ENCODE measurements around the gene SUMF1.

SUMF1 gene

DNA sequence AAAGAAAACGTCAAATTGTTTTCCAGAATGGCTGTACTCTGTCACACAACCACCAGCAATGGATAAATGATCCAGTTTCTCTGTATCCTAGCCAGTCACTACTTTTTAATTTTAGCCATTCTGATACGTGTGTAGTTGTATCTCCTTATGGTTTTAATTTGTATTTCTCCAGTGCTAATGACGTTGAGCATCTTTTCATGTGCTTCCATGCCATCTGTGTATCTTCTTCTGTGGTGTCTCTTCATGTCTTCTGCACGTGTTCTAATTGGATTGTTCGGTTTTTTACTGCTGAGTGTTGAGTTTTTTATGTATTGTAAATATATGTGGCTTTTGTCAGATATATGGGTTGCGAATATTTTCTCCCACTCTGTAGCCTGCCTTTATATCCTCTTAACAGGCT lies 81.9 kb downstream of the SUMF1 start:
- DNase-seq (ENCODE audit: low spot score) = no peak

DNA sequence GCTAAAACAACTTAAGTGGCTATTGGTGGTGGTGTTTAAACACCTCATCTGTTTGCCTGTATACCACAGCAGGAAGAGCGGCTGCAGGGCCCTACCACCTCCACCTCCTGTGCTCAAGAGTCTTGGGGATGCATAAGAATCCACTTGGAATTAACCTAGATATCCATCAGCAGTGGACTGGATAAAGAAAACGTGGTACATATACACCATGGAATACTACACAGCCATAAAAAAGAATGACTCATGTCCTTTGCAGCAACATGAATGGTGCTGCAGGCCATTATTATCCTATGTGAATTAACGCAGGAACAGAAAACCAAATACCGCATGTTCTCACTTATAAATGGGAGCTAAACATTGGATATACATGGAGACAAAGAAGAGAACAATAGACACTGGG lies 87.1 kb downstream of the SUMF1 start:
- no peak for DNase-seq (ENCODE audit: low spot score)

DNA sequence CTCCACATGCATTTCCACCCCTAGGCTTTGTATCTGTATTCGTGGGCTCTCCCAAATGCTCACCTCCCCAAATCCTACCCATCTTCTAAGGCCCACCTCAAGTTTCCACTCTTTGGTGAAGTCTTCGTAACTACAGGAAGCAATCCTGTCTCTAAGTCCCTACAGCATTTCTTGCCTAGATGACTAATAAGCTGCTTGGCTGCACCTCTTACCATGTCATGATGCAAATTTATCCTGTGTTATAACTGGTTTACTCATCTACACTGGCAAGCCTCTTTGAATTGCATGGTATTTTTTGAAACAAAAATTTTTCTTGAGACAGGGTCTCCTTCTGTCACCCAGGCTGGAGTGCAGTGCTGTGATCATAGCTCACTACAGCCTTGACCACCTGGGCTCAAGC lies 90.6 kb downstream of the SUMF1 start:
- no peak for DNase-seq (ENCODE audit: low spot score)

DNA sequence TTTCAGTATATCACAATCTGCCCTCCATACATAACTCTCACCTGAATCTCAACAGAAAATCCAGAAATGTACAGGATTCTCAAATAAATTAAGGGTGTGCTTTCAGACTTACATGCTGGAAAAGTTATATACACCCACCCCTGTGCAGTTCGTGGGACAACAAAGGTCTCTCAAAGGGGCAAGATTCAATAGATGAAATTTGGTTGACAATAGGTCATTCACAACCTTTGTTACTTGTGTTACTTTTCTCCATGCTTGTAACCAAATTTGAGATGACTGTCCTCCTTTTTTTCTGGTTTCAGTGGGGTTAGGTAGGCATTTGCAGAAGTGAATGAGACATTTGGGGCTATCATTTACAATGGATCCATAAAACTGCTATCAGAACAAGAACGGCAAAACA lies 91.2 kb downstream of the SUMF1 start:
- DNase-seq (ENCODE audit: low spot score) = no peak

DNA sequence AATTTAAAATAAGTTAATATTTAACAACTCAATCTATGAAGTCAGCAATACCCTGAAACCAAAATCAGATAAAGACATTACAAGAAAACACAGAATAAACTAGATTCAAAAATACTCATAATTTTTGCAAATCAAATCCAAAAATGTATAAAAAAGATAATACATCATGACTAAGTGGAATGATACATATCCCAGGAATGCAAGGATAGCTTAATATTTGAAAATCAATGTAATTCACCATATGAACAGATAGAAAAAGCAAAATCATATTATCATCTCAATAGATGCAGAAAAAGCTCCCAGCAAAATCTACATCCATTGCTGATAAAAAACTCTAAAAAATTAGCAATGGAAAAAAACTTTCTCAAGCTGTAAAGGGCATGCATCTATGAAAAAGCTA lies 93.4 kb downstream of the SUMF1 start:
- no peak for DNase-seq (ENCODE audit: low spot score)

DNA sequence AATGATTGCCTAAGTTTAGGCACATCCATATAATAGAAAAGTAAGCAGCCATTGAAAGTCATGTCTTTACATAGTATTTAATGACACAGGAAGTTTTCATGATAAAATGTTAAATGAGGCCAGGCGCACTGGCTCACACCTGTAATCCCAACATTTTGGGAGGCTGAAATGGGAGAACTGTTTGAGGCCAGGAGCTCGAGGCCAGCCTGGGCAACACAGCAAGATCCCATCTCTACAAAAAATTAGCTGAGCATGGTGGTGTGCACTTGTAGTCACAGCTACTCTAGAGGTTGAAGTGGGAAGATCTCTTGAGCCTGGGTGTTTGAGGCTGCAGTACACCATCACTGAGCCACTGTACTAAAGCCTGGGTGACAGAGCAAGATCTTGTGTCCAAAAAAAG lies 104.5 kb downstream of the SUMF1 start:
- no peak for DNase-seq (ENCODE audit: low spot score)

DNA sequence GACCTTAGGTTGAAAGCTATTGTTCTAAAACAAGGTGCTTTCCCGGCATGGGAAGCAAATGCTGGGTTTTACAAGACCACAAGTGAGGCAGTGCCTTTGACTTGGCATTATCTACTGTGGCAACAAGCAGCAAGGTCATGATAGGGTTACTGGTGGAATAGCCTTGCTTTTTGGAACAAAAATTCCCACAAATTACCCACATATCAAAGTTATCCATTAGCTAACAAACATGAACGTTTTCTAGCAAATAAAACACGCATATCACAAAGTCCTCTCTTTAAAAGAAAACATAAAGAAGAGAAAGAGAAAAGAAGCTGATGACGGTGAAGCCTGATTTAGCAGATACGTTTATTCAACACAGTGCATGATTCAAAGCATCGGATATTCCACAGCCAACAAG lies 106.3 kb downstream of the SUMF1 start:
- no peak for DNase-seq (ENCODE audit: low spot score)

DNA sequence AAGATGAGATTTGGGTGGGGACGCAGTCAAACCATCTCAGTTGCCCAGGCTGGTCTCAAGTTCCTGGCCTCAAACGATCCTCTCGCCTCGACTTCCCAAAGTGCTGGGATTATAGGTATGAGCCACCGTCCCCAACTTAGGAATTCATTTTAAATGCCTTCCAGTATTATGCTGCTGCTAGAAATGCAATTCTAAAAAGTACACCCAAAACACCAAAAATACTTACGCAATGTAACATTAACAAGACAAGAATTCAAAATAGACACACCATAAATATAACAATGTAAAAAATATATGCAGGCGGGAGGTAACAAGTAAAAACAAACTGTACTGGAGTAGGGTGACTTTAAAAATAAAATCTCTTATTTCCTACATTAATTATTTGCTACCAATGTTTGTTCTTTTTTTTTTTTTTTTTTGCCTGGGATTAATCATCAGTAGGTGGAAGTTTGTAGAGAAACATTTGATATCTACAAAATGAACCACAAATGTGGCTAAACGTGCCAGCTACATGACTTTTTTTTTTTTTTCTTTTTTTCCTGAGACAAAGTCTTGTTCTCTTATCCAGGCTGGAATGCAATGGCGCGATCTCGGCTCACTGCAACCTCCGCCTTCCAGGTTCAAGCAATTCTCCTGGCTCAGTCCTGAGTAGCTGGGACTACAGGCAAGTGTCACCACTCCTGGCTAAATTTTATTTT lies 107.1 kb downstream of the SUMF1 start:
- no peak for DNase-seq (ENCODE audit: low spot score)

DNA sequence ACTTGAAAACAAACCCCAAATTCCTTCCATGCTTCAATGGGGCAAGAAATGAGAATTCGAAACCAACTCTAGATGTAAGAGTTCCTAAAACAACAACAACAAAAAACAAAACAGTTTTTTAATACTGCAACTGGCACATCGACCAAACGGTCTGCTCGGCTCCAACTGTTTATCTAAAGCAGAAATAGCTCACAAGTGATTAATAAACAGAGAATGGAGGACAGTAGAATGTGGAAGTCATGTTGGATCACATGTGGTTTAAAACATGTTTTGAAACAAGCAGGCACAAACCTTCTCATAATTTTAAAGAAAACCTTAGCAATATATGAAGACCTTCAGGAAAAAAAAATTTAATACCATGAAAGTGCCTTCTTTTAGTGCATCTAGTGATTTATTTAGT lies 108.8 kb downstream of the SUMF1 start:
- no peak for DNase-seq (ENCODE audit: low spot score)

DNA sequence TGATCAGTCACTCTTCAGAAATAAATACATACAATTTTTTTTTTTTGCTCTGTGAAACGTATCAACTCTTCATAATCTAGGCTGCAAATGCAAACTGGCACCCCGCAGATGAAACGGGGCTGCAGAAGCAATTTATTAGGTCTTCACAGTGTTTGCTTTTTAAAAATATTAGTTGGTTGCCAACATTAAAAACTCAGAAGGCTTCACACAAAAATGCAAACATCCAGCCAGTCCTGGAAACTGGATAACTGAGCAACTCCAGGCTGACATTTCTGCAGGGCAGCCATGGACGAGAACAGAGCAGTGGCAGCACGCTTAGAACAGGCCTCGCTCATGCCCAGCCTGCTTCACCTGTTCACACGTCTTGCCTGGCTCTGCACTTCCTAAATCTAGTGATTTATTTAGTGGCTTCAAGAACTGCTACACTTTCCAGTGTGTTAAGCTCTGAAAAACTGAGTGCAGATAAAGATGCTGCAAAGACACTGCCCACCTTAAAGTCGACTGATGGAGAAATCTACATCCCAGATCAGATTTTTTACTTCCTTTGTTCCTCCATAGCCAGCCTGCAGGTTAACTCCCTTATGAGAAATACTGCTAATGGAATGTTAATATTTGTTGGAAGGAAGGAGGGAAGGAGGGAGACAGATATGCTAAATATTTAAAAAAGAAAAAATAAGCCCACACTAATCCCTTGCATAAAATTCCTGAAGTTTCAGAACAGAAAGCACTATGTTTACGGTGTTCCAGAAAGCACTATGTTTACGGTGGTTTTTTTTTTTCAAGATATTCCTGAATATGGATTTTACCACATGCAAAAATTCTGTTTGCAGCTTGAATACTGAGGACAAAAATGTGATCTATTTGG lies 110.3 kb downstream of the SUMF1 start:
- no peak for DNase-seq (ENCODE audit: low spot score)

DNA sequence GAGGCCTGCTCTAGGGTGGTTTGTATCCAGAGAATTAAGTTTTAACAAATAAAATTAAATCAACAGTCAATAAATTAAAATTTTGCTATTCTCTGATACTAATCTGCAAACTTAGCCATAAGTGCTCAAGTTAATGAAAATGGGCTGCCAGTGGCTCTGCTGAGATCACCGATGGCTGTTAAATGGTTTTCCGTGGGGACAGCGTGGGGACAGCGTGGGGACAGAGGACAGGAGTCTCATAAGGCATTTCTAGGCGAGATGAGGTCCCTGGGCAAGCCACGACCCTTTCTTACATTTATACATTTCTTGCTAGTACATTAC lies 110.9 kb downstream of the SUMF1 start:
- no peak for DNase-seq (ENCODE audit: low spot score)

DNA sequence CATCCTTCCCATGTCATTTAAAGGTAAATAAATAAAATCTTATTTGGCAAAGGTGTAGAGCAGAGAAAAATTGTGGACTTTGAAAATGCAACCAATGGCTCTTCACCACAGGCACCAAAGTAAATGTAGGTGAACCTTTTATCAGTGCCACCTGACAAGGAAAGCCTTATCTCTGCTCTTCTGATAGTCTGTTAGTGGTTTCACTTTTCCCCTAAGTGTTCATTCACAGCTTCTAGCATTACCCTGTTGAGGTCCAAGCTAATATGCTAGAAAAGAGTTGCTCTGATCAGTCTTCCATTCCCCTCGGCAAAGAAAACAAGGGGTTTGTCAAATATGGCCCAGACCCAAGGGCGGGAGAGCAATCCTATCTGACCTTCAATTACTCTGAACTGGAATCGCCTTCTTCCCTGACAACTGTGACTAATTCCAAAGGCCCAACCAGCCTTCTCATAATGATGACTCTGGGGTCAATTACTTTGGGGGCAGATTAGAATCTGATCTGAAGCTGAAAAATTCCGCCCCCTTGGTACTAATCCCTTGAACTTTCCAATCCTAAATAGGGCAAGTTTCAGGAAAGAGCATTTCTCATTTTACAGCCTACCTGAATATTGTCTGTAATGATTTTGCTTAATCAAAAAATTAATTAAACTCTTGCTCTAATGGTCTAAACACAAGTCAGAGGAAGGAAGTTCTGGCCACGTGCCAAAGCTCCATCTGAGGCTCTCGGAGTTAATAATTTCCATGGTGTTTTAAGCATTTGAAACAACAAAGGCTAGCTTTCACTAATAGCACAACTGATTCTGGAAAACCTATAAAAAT lies 111.5 kb downstream of the SUMF1 start:
- no peak for DNase-seq (ENCODE audit: low spot score)

DNA sequence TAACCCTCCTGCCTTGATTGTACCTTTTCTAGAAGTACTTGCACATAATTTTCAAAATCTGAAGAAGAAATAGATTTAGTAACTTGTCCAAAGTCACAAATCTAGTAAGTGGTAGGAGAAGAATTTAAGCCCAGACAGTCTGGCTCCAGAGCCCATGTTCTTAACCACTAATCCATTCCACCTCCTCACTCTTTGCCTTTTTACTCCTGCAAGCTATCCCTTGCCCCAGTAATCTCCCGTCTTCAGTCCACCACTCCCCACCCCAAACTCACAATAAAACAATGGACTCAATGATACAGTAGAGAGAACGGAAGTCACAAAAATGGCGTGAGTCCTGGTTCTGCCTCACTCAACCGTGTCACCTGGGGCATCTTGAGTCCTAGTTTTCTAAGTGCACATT lies 115.2 kb downstream of the SUMF1 start:
- DNase-seq (ENCODE audit: low spot score) = no peak

DNA sequence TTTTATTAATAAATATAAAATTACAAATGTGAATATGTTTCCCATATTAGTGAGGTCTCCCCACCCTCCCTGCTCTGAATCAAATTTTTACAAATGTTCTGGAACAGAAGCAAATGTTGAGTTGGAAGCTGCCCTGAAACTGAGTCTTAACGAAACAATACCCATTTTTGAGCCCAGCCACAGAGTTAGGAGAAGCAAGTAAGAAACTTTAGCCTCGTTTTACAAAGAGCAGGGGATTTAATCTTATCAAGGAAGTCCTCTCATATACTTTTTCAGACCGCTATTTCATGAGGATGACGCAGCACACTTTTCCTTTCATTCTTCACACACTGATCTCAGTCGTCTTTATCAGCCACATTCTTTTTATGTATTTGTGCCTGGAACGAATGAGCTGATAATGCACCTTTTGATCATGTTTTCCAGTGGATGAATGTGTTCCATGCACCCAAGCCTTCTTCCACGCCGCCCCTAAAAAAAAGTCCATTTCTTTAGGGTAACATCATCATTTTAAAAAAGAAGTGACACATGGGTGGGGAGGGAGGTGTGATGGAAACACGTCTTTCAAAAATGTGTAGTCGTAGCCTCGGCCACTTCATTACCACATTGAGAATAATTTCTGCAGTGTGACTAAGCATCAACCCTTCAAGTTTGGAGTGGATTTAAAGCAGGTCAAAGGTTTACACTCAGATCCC lies 115.8 kb downstream of the SUMF1 start:
- no peak for DNase-seq (ENCODE audit: low spot score)

DNA sequence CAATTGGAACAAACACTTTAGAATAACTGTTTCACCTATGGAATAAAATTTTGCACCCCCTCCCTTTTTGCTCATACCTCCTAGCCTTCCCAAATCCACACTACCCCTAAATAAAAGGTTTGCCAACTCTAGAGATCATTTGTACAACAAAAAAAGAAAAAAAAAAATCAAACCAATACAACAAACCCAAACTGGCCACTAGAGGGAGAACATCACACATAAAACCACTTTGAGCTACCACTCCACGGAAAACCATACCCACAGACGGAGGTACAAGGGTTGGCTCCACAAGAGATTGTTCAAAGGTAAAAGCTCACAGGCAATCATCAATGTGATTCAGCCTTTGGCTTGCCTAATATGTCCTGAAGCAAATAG lies 116.3 kb downstream of the SUMF1 start:
- peak; percentile 55 for DNase-seq (ENCODE audit: low spot score)

DNA sequence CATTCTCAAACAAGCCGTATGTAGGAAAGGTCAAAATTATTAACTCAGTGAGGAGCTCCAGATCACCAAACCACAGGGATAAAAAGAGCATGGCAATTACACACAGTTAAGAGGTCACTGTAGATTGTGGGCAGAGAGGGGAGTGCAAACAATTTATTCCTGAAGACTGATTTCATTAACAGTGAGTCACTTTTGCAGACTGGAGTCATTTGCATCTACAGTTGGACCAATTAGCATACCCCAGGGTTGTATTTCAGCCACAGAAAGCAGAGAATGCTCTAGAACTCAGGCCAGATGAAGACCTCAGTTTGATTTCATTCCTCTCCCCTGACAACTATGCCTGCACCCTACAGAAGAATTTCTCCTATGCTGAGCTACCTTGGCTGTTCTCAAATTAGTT lies 123.8 kb downstream of the SUMF1 start:
- no peak for DNase-seq (ENCODE audit: low spot score)

DNA sequence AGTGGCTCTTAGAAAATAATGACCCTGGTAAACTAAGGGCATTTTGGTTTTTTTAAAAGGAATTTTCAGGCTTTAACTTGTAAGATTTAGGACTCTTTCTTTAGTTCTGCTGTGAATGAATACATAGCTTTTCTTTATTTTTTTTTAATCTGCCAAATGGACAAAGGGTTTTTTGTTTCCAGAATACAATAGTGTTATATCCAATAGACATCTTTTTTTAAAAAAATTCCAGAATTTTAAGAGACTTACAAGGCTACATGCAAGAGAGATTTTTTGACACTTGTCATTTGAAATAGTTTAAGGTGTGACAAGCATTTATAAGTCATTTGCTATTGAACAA lies 125.8 kb downstream of the SUMF1 start:
- DNase-seq (ENCODE audit: low spot score) = no peak

DNA sequence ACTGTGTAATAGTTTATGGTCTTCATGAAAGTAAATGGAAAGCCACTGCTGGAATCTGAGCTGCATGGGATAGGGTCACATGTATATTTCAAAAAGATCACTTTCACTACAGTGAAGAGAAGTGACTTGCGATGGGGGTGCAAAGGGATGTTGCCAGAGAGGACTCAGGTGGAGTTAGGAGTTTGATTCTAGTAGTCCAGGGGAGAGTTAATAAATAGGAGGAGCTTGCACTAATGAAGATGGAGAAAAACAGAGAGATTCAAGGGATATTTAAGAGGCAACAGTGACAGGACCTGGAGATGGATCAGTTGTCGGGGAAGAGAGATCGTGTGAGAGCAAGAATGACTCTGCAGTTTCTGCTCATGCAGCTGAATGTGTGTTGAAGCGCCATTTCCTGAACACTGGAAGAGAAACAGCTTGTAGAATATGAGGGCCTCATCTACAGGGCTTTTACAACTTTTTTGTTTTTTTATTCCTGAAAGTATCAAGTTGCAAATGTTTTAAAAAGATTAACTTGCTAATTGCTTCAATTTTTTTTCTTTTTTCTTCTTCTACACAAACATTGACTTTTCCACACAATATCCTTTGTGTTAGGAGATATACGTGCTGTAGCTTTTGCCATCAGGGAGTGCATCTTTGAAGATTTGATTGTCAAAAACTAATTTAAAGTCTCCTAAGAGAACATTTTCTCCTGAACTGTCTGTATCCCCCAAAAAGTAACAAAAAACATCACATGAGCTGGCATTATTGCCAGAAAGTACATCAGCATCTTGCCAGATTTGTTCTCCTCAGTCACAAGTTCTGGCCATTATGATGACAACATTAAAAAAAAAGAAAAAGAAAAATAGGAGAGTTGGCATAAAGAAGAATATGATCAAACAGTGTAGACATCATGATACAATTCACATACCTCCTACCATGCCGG lies 126.4 kb downstream of the SUMF1 start:
- DNase-seq (ENCODE audit: low spot score) = no peak

DNA sequence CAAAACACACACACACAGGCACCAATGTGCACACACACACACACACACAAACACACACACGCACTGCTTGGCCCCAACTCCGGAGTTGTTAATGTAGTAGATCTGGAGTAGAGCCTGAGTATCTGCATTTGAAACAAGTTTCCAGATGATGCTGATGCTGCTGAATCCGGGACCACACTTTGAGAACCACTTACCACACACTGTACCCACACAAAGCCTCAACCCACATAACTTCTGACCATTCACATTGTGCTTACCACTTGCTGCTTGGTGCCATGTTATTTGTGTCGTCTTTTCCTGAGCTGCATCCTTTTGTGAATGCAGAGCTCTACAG lies 127.0 kb downstream of the SUMF1 start:
- no peak for DNase-seq (ENCODE audit: low spot score)

DNA sequence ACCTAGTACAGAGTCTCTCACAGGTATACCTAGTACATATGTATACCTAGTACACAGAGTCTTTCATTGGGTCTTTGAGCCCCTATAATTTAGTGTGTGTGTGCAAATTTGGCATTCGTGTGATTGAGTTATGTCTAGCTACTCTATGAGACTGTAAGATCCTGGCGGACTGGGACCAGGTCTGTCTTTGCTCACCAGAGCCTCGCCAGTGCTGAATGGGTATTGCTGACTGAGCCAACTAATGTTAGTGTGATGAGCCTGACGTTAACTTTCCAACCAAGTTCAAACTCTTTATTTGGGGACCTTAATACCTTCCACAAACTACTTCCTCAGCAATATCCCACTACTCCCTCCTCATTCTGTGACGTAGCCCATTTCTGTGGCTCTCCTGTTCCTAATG lies 128.3 kb downstream of the SUMF1 start:
- no peak for DNase-seq (ENCODE audit: low spot score)

DNA sequence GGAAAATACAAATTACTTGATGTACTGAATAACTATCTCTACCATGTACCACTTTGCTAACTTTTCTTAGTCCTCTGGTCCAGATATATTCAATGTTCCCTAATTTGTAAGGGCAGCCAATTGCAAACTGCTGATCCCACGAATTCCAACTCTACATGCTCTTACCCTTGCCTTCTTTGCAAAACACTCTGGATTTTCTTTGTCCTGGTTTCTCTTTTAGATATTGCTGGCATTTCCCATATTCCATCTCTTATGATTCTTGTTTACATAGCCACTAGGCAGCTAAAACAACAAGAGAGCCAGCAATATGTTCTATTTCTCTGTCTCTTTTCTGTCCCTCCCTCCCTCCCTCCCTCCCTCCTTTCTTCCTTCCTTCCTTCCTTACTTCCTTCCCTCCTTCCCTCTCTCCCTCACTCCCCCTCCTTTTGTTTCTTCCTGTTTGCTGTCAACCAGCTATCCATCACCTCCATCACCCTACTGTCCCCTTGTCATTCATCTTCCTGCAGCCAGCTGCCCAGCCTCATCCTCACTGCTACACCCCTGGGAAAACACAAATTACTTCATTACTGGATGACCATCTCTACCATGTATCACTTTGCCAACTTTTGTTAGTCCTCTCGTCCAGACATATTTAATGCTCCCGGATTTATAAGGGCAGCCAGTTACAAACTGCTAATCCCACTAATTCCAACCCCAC lies 130.1 kb downstream of the SUMF1 start:
- DNase-seq (ENCODE audit: low spot score) = no peak
